NCI-H748 (cell line): ENCODE results near the gene ZNF384.

ENCODE experiments used
- DNase-seq: peaks from one replicate; lab custom pipeline; 2025; ENCODE audit not compliant: unreplicated experiment; lab: John Stamatoyannopoulos, UW

The ZNF384 gene

DNA sequence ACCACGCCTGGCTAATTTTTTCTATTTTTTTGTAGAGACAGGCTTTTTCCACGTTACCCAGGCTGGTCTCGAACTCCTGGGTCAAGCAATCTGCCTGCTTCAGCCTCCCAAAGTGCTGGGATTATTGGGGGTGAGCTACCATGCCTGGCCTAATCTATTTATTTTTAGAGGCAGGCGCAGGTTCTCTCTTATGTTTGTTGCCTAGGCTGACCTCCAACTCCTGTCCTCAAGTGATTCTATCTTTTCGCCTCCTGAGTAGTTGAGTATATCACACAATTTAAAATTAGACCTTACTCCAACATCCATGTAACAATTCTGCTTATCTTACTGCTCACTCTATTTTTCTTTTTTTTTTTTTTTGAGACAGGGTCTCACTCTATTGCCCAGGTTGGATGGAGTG is 35.2 kb downstream of the ZNF384 start:
- DNase-seq, result no peak

DNA sequence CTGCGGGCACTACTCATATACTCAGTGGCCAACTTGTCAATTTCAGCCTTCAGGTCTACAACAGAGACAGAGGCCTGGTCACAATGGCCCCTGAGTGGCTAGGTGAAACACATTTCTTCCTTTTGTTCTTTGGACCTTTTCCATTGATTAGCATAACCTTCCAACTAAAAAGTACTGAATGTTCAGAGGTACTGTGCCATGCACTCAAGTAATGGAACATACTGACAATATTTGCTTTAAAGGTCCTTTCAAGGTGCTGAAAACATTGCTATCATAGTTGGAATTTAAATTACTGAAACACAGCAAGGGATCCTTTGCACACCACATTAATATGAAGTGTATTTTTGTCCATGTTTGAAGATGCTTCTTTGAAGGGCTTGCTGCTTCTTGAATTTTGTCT is 35.8 kb downstream of the ZNF384 start:
- no peak for DNase-seq

DNA sequence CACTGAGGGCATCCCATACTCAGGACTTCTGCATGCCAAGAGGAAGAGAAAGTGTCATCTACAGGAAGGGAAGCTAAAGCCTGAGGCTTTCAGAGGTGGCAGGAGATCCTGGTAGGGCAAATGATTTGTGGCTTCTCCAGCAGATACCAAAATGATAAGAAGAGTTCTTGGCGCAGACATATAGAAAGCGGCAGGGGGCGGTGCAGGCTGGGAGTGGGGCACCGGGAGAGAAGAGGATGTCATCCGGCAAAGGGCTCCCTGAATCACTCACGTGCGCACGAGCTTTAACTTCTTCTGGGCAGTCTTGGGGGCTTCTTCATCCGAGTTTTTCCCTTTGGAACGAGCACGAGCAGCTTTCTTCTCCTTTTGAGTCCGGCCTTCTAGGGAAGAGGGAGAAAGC is 36.8 kb downstream of the ZNF384 start:
- DNase-seq, result no peak

DNA sequence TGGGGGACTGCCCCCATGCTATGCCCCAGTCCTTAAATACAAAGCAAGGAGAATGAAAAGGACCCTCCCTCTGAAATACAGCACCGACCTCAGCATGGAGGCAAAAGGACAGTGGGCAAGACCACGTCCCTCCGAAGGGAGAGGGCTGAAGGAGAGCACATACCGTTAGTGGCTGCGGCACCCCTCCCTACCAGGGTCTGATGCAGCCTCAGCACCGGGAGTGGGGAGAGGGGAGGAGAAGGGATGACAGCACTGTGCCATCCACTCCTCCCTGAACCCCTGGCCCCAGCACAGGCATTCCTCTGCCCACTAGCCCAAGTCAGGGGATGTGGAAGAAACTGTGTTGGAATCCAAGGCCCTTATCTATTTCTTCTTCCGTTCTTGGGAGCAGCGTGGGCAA is 38.3 kb downstream of the ZNF384 start:
- no peak for DNase-seq

DNA sequence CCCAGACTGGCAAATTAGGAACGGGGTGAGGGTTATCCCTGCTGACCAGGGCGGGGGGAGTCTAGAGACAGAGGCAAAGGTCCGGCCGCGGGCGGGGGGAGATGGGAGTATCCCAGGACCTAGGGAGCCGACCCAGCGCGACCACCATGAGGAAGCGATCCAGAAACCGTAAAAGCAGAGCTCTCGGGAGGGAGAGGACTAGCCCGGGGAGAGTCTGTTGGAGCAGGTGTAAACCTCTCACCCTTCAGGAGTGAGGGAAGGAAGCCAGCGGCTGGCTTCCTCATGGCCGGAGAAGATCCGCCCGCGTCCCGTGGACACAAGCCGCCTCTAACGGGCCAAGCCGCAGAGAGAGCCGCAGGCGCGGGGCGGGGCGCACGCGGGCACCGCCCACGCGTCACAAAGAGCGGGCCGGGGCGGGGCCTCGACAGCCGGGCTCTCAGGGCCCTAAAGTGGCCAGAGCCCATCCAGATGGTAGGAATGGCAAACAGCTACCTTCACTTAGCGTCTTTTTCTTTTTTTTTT is 42.0 kb downstream of the ZNF384 start, which contains the start of gene ACRBP:
ACRBP (minus strand) TSS at position 350 of the 522 bp plus-strand sequence; CDS start at position 284, 66 bp downstream.
- peak; percentile 77 for DNase-seq

DNA sequence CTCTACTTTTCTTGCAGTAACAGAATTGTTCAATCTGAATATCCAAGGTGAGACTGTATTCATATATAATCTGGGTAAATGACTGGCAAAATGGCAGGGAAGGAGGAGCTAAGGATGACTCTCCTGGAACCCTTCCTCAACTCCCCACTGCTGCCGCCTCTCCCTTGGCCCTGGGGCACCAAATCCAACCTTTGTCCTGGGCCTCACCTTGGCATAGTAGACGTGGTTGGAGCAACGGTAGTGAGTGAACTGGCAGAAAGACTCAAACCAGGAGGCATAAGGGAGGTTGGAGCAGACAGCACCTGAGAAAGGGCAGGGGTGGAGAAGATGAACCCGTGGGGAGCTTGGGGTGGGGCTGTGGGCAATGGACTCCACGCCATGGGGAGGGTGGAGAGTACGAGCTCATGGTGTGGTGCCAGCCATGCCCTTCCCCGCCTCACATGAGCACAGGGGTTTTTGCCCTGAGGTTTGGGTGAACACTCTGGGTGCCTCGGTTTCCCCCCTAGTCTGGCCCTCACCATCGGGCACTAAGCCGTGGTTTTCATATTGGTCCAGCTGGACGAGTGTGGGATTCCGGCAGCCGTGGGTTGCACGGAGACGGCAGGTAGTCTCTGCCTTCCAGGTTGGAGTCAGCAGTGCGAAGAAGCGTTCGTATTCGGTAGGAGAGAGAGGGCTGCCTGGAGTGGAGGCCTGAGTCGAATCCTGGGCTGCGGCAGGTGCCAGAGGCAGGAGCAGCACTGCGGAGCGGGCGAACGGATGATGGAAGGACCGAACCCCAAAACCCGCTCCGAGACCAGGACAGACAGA is 42.7 kb downstream of the ZNF384 start:
- peak; percentile 33 for DNase-seq

DNA sequence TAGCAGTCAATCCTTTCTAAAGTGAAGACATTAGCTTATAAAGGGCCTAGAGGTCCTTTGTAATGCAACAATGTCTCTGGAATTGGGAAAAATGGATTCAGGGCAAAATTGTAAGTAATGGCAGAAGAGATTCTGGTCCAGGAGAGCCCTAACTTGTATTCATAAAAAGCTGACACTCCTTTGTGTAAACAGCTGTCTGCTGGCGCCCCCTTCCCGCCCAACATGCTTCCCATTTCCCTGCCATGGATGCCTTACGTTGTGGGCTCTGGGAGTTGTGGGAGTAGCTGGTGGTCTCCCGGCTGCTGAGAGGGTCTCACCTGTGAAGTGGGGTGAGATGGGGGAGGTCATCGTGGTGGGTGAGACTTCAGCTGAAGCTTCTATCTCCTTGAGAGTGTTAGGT is 44.3 kb downstream of the ZNF384 start:
- DNase-seq, result peak; percentile 63

DNA sequence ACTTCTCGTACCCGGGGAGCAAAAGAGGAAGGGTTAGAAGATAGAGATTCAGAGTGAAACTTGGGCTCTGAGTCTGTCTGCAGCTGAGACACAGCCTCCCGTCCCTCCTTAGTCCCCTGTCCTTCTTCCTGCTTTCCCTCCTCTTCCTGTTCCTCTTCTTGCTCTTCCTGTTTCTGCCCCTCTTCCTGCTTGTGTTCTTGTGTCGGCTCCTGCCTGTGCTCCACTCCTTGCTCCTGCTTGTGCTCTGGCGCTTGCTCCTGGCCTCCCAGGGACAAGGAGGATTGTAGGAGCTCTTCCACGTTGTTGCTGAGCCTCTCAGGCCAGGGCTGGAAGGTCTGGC is 44.9 kb downstream of the ZNF384 start:
- no peak for DNase-seq

DNA sequence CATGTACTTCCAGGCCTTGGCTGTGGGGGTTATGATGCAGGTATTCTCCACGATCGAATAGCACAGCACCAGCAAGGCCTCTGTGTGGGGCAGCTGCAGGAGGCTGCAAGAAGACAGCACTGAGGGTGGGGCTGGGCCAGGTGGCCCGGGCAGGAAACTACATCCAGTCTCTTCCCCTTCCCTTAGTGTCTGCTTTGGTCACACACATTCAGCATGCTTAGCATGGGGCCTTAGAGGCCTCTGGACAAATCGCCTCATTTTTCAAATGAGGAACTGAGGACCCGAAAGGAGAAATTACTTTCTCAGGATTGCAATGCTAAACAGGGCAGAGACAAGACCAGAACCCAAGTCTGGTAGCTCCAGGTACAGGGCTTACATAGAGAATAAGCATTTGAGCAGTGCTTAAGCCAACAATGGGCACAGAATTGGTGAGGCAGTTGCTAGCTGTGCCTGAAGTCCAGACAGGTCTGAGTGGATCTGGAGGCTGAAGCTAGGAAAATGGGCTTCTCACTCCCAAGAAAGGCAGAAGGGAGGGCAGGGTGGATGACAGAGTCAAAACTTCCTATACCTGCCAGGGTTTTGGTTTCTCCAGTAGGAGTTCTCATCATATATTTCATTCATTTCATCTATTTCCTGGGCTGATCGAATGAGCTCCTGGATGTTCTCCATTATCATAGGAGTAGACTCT is 45.5 kb downstream of the ZNF384 start:
- DNase-seq, result no peak

DNA sequence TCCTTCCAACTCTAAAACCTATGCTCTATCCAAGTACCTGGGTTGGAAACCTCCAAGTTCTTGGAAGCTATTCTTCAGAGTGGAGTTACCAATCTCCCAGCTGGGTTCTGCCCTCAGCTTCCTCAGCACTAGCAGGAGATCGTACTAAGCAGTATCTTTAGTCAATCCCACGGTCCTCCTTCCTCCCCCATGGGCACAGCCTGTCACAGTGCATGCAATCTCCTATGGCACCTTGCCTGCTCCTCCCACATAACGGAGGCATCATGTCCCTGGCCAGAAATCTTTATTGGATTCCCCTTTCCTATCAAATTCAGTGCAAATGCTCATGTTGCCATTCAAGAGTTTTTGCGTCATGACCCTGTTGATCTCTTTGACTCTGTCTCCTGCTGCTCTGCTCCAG is 48.0 kb downstream of the ZNF384 start:
- DNase-seq, result no peak

DNA sequence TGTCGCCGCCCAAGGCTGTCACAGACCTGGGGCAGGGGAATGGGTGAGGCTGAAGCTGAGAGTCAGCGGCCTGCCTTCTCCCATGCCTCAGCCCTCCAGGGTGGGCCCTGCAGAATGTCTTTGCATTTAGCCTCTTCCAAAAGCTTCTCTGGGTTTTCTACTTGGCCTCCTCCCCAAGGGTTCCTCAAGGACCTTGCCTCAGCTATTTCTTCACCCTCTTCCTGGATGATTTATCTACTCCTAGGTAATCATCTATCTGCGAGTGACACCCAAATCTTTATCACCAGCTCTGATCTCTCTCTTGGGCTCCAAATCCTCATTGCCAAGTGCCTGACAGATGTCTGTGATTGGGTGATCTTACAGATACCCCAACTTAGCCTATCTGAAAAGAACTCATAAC is 48.7 kb downstream of the ZNF384 start:
- no peak for DNase-seq

DNA sequence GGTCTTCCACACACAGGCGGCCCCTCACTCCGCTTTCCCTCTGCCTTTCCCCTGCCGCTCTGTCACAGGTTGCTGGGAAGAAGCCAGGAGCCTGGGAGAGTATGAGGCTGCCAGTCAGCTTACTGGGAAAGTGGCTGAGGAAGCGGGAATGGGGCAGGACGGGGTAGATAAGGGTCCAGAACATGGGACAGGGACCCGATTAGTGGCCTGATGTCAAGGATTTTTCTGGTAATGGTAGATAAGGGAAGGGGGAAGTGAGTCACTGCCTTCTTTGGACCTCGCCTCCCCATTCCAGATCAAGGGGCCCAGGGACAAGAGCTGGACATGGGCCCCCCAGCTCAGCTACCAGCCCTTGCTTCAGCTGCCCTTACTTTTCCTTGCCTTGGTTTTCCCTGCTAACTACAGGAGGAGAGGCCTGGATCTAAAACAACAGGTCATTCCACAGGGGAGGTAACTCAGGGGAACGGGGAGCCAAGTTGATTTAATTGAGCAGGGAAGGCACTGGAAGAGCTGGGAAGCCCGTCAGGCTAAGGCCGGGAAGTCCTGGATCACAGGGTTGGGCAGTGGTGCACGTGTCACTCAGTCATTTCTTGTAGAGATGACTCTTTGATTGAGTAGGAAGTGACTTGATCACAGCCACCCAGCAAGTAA is 49.9 kb downstream of the ZNF384 start:
- no peak for DNase-seq

DNA sequence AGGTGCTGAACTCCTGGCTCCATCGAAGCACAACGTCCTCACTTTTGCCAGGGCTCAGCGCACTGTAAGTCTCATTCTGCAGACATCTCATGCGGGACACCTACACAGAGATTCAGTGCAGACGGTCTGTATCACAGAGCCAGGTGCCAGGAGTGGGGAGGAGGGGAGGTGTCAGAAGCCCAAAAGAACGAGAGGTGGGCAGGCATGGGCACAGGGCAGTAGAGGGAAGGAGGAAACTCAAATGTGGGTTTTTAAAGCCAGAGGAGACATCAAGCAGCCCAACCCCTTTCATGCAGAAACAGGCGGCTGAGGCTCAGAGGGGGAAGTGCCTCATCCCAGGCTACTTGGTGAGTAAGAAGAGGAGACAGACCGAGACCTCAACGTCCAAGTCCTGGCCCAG is 50.9 kb downstream of the ZNF384 start:
- no peak for DNase-seq

DNA sequence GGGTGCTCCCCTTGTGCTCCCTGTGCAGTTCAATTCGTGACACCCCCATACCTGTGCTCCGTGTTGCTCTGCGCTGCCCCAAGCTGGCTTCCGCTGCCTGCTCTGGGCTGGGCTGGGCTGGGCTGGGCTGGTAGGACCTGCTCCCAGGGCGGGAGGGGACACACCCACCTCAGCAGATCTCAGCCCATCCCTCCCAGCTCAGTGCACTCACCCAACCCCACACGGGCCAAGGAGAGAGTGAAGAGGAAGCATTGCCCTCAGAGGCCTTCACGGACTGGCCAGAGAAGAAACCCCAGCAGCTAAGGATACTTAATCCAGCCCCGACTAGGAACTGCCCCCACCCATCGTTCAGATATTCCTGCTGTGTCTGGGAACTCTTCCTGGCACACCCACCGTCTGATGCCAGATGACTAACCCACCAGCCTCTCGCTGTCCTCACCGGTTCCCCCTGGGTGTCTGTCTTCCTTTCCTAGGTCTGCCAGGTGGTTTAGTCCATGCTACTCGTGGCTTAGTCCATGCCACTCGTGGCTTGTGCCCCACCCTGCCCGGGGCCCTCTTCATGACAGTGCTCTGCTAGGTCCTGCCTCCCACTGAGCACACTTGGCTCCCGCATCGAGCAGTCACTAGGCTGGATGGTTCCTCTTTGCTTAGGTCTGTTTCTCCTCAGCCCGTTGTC is 53.2 kb downstream of the ZNF384 start, which contains the start of gene LPAR5:
LPAR5 (minus strand) TSS at position 104 of the 676 bp plus-strand sequence. CDS start 14,711 bp downstream, outside the sequence.
- DNase-seq, result no peak

DNA sequence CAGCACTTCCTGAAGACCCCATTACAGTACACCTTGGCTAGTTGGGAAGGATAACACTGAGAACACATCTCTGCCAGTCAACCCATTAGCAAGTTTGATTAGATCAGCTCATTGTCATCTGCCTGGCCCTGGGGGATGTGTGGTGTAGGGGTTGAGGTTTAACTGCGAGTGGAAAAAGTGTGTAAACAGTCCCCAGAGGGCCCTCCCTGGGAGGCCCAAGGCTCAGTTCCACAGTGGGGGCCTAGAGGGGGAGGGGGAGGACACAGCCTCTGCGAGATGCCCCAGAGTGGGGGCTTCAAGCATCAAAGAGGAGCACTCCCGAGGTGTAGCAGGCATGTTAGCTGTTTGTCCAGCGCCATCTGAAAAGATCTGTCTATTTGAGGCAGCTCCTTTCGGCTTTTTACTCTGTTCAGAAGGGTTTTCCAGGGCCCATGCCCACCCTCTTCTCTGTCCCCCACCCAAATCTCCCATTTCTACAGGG is 53.8 kb downstream of the ZNF384 start:
- DNase-seq, result no peak

DNA sequence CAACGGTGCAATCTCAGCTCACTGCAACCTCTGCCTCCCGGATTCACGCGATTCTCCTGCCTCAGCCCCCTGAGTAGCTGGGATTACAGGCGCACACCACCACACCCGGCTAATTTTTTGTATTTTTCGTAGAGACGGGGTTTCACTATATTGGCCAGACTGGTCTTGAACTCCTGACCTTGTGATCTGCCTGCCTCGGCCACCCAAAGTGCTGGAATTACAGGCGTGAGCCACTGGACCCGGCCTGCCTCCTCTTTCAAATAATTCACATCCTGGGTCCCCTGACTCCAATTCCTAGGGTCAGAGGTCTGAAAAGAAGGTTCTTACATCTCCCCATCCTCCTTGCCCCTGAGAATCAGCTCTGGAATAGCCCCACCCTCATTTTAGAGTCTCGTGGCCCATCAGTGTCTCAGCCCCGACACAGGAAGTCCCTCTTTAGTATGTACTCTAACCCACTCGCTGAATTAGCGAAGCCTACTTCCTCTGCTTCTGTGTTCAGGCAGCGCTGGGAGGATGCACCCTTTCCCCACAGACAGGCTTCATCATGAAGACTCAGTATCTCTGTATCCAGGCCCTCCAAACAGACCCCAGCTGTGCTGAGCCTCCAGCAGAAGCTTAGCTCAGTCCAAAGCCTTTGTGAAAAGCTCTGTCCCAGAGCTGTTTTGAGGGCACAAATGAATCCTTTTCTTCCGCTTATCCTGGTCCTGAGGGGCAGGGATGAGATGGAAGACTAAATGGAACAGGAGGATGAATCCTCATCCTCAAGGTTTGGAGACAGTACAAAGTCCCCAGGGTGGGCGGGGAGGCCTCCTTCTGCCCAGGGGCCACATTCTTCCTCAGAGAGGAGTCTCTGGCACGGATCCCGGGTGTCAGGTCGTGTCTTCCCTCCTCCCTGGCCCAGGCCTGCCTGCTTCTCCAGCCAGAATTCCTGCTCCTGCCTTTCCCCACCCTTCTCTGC is 56.9 kb downstream of the ZNF384 start:
- DNase-seq, result peak; percentile 6

DNA sequence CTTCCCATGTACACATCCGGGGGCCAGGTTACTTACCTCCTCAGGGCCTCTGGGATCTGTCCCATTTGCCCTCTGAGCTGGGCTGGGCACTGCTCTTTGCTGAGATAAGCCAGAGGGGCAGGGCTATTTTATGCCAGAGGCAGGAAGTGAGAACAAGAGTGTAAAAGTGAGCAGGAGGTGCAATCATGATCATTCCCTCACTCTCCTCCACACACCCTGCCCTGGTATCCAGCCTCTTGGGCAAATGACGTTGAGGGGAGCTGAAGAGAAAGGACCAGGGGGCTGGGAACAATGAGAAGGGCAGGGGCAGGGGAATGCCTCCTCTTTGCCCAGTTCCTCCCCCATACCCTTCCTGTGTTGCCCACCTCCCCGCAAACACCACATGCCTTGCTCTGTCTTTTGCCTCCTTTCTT is 57.6 kb downstream of the ZNF384 start:
- DNase-seq, result no peak

DNA sequence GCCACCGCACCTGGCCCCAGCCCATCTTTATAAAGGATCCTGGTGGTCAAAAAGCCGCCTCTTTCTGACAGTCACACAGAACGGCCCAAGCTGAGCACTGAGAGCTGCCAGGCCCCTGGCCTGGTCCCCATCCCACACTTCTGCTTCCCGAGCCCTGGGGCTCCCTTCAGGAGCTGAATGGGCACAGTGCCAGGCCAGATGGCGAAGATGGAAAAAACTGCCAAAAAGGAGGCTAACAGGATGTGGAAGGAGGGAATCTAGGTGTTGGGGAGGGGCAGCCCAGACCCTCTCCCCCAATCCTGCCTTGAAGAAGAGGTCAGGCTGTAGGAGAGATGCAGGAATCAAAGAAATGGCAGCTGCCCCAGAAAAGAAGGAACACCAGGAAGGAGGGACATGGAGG is 58.4 kb downstream of the ZNF384 start:
- DNase-seq, result no peak

DNA sequence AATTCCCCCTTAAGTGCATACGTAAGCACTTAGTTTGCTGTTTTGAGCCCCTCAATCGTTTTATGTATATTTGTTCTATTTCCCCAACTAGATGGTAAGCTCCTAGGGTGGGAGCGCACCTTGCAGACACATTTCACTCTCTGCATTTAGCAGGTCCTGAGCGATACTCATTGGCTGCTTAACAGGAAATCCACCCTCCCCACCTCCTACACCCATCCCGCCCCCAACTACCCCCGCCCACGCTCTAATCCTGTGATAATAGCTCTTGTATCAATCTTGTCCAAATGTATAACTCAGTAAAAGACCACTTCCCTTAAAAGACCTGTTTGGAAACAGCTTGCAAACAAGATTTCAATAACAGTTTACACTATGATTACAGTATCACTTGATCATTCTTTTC is 61.6 kb downstream of the ZNF384 start:
- no peak for DNase-seq
